IMR-90 (cell line): ENCODE data around the gene OLAH. TPM values are rescaled to one million over a fixed set of nuclear protein-coding genes. Genes with fewer than 3 reads are reported as not detected.

Source experiments
- ATAC-seq: fragments of 200-7000 bp; cut with Tn5 transposase; 2 replicates; pipeline ENCODE4 v1.9.1; 2020; ENCODE audit warnings: low read depth, mild to moderate bottlenecking, moderate library complexity
- BruUV-seq: library from RNA; stranded (reverse); fragments of 400-500 nt; replicated peaks from 2 replicates; lab custom pipeline; 2021; lab: Mats Ljungman, UMichigan
- CTCF ChIA-PET: fragments of 300-600 bp; formaldehyde crosslinking; extraction: SDS; loops from one replicate; lab custom pipeline; 2021; ENCODE audit warnings: antibody characterized with exemption; lab: Yijun Ruan, JAX
- POLR2A ChIA-PET: fragments of 300-600 bp; sonication (Branson Sonifier 250); formaldehyde crosslinking; loops from one replicate; lab custom pipeline; 2022; ENCODE audit warnings: antibody characterized with exemption; ENCODE audit not compliant: unreplicated experiment; lab: Charles Lee
- DNase-seq: peaks from one replicate; pipeline ENCODE4 v3.0.0; 2013
- H2AFZ ChIP-seq: replicated peaks from 2 replicates; pipeline ENCODE3; 2013; ENCODE audit warnings: low read length, mild to moderate bottlenecking; ENCODE audit not compliant: poor library complexity
- H2AK5ac ChIP-seq: 2 replicates; pipeline ENCODE4 v1.6.1; 2013; ENCODE audit warnings: low read depth, low read length, inconsistent platforms
- H2AK9ac ChIP-seq: replicated peaks from 2 replicates; pipeline ENCODE3; 2013; ENCODE audit warnings: mild to moderate bottlenecking, low read depth, low read length, moderate library complexity; ENCODE audit not compliant: poor library complexity
- H2BK120ac ChIP-seq: 2 replicates; pipeline ENCODE4 v1.6.1; 2013; ENCODE audit warnings: low read depth, low read length, inconsistent platforms
- H2BK15ac ChIP-seq: 3 replicates; pipeline ENCODE4 v1.6.1; 2013; ENCODE audit warnings: low read depth, low read length, inconsistent platforms
- H2BK20ac ChIP-seq: 2 replicates; pipeline ENCODE4 v1.6.1; 2013; ENCODE audit warnings: low read depth, mild to moderate bottlenecking, inconsistent platforms, low read length, moderate library complexity
- H2BK5ac ChIP-seq: 2 replicates; pipeline ENCODE4 v1.6.1; 2013; ENCODE audit warnings: mild to moderate bottlenecking, low read depth, low read length, inconsistent platforms; ENCODE audit not compliant: poor library complexity, severe bottlenecking
- H3K14ac ChIP-seq: replicated peaks from 2 replicates; pipeline ENCODE4 v1.6.1; 2013; ENCODE audit warnings: low read depth, low read length, inconsistent platforms
- H3K18ac ChIP-seq: 2 replicates; pipeline ENCODE4 v1.6.1; 2013; ENCODE audit warnings: low read depth, low read length, control low read depth
- H3K23ac ChIP-seq: 2 replicates; pipeline ENCODE4 v1.6.1; 2013; ENCODE audit warnings: low read depth, low read length, inconsistent platforms
- H3K27ac ChIP-seq: 2 replicates; pipeline ENCODE4 v1.5.1; 2013; ENCODE audit warnings: mild to moderate bottlenecking, control low read depth, low read length; ENCODE audit not compliant: insufficient read depth
- H3K27me3 ChIP-seq: 2 replicates; pipeline ENCODE4 v1.6.1; 2013; ENCODE audit warnings: low read length; ENCODE audit not compliant: control insufficient read depth, insufficient read depth
- H3K36me3 ChIP-seq: 2 replicates; pipeline ENCODE4 v1.6.1; 2013; ENCODE audit warnings: low read length, mixed read lengths; ENCODE audit not compliant: control insufficient read depth, insufficient read depth
- H3K4ac ChIP-seq: 2 replicates; pipeline ENCODE4 v1.6.1; 2013; ENCODE audit warnings: low read depth, low read length, inconsistent platforms
- H3K4me1 ChIP-seq: 2 replicates; pipeline ENCODE4 v1.6.1; 2013; ENCODE audit warnings: low read length, mixed read lengths; ENCODE audit not compliant: control insufficient read depth, insufficient read depth
- H3K4me2 ChIP-seq: 2 replicates; pipeline ENCODE4 v1.6.1; 2013; ENCODE audit warnings: low read depth, mild to moderate bottlenecking, control low read depth, low read length, moderate library complexity
- H3K4me3 ChIP-seq: 2 replicates; pipeline ENCODE4 v1.5.1; 2013; ENCODE audit warnings: low read depth, mild to moderate bottlenecking, control low read depth, low read length, moderate library complexity; ENCODE audit not compliant: insufficient read depth
- H3K56ac ChIP-seq: 2 replicates; pipeline ENCODE4 v1.6.1; 2013; ENCODE audit warnings: low read length, inconsistent platforms; ENCODE audit not compliant: insufficient read depth; ENCODE audit errors: extremely low read depth
- H3K79me1 ChIP-seq, 2 experiments: 2 replicates each; pipeline ENCODE4 v1.6.1; 2013; ENCODE audit warnings: low read length in 2 of 2, inconsistent platforms in 1 of 2, low read depth in 1 of 2
- H3K9ac ChIP-seq: 2 replicates; pipeline ENCODE4 v1.6.1; 2013; ENCODE audit warnings: low read depth, low read length, control low read depth
- H3K9me1 ChIP-seq: 2 replicates; pipeline ENCODE4 v1.6.1; 2013; ENCODE audit warnings: low read length, inconsistent platforms; ENCODE audit not compliant: insufficient read depth
- H3K9me3 ChIP-seq: 2 replicates; pipeline ENCODE4 v1.6.1; 2013; ENCODE audit warnings: low read length; ENCODE audit not compliant: control insufficient read depth, insufficient read depth
- H4K20me1 ChIP-seq: 2 replicates; pipeline ENCODE4 v1.6.1; 2013; ENCODE audit warnings: low read length, inconsistent platforms; ENCODE audit not compliant: insufficient read depth
- H4K5ac ChIP-seq: 2 replicates; pipeline ENCODE4 v1.6.1; 2013; ENCODE audit warnings: mild to moderate bottlenecking, low read depth, low read length, control low read depth
- H4K8ac ChIP-seq, 2 experiments: 2 replicates each; pipeline ENCODE4 v1.6.1; 2013; ENCODE audit warnings: low read depth in 2 of 2, low read length in 2 of 2, control low read depth in 1 of 2, inconsistent platforms in 1 of 2
- H4K91ac ChIP-seq: 2 replicates; pipeline ENCODE4 v1.6.1; 2013; ENCODE audit warnings: low read depth, low read length, inconsistent platforms; ENCODE audit not compliant: insufficient read depth
- BHLHE40 ChIP-seq: fragments of 150-350 bp; IDR thresholded peaks from 2 replicates; pipeline ENCODE4 v1.6.1; 2016; ENCODE audit warnings: mild to moderate bottlenecking, low read depth, low read length
- CEBPB ChIP-seq: IDR thresholded peaks from 2 replicates; pipeline ENCODE4 v1.6.1; 2012; ENCODE audit warnings: low read depth, low read length, improper control_type of control experiment
- CHD1 ChIP-seq: IDR thresholded peaks from 2 replicates; pipeline ENCODE4 v1.6.1; 2012; ENCODE audit warnings: low read depth, low read length, improper control_type of control experiment
- CTCF ChIP-seq: conservative IDR thresholded peaks from 2 replicates; pipeline ENCODE4 v1.5.1; 2012; ENCODE audit warnings: mild to moderate bottlenecking, low read depth, low read length, improper control_type of control experiment
- ELK1 ChIP-seq: fragments of 150-350 bp; IDR thresholded peaks from 2 replicates; pipeline ENCODE4 v1.6.1; 2016; ENCODE audit warnings: low read depth, mild to moderate bottlenecking, low read length, moderate library complexity, borderline replicate concordance
- FOS ChIP-seq: fragments of 150-350 bp; IDR thresholded peaks from 2 replicates; pipeline ENCODE4 v1.6.1; 2016; ENCODE audit warnings: low read depth, low read length
- MAFK ChIP-seq: IDR thresholded peaks from 2 replicates; pipeline ENCODE4 v1.6.1; 2012; ENCODE audit warnings: low read depth, low read length, improper control_type of control experiment
- MAZ ChIP-seq: IDR thresholded peaks from 2 replicates; pipeline ENCODE4 v1.6.1; 2012; ENCODE audit warnings: low read depth, mild to moderate bottlenecking, low read length, improper control_type of control experiment, moderate library complexity, borderline replicate concordance
- MXI1 ChIP-seq: IDR thresholded peaks from 2 replicates; pipeline ENCODE4 v1.6.1; 2012; ENCODE audit warnings: low read depth, mild to moderate bottlenecking, low read length, moderate library complexity, borderline replicate concordance
- POLR2A ChIP-seq: IDR thresholded peaks from 2 replicates; pipeline ENCODE4 v1.6.1; 2012; ENCODE audit warnings: mild to moderate bottlenecking, low read depth, low read length
- RAD21 ChIP-seq: IDR thresholded peaks from 2 replicates; pipeline ENCODE4 v1.6.1; 2012; ENCODE audit warnings: low read length, improper control_type of control experiment
- RCOR1 ChIP-seq: IDR thresholded peaks from 2 replicates; pipeline ENCODE4 v1.6.1; 2012; ENCODE audit warnings: mild to moderate bottlenecking, low read length, improper control_type of control experiment; ENCODE audit not compliant: insufficient replicate concordance
- USF2 ChIP-seq: fragments of 150-350 bp; IDR thresholded peaks from 2 replicates; pipeline ENCODE4 v1.6.1; 2017; ENCODE audit warnings: mild to moderate bottlenecking, antibody characterized with exemption, low read length, low read depth
- WGBS, 2 experiments: methylation state at CpG; one replicate each; pipeline versions ENCODE4 v1.1.5 to v1.1.7; 2013; ENCODE audit warnings: missing lambda C conversion rate in 2 of 2; ENCODE audit not compliant: insufficient read length in 1 of 2; ENCODE audit errors: extremely low coverage in 2 of 2; 5-methylcytosine and 5-hydroxymethylcytosine counted together
- dilution Hi-C: fragments of 300-500 bp; cut with HindIII; formaldehyde crosslinking; loops from one replicate; pipeline ENCODE4 v1.14.3; 2018; ENCODE audit warnings: low sequenced_read_pairs; ENCODE audit not compliant: unreplicated experiment
- in situ Hi-C: fragments of 300-500 bp; cut with MboI; formaldehyde crosslinking; loops from 3 replicates; pipeline ENCODE4 v1.14.3; 2019; ENCODE audit warnings: low sequenced_read_pairs, inconsistent platforms, mixed read lengths
- intact Hi-C: fragments of 100-400 bp; cut with micrococcal nuclease; formaldehyde crosslinking; loops from 2 replicates; pipeline ENCODE4 v1.10.0; 2022
- polyA plus RNA-seq, 3 experiments: library from polyadenylated mRNA; depleted of rRNA; stranded (reverse); fragments of >200 nt; gene quantifications; 2 replicates each; pipeline ENCODE4 v1.2.3, GENCODE V29; 2012; ENCODE audit warnings: low replicate concordance in 1 of 3
- total RNA-seq: library from RNA; depleted of rRNA; stranded (reverse); fragments of >200 nt; gene quantifications from 2 replicates; pipeline ENCODE4 v1.2.3, GENCODE V29; 2012

OLAH gene
- total and polyA plus RNA-seq, 2 of the 4 experiments (the other 2 are of a cell fraction): not detected

GRCh38 chr10:15045380-15045779, 1.6 kb downstream of the OLAH start:
- Histone ChIP-seq H3K9me1 (0 out of 2 replicates have a peak, but pooled peaks cover 3% of the 10 kb centered on the region), H4K20me1 (no peaks in the 10 kb centered on the region), H3K36me3 (no peaks in the 10 kb centered on the region), H3K9ac (no peak overlapping the region), H3K9me3 (no peaks in the 10 kb centered on the region), H4K8ac (no peak overlapping the region), H3K79me1 (no peaks in the 10 kb centered on the region), H3K27ac (no peak overlapping the region), H3K27me3 (0 out of 2 replicates have a peak, but pooled peaks cover 2% of the 10 kb centered on the region), H2AFZ (no peak overlapping the region), H3K4me1 (peaks cover 6% of the 10 kb centered on the region), H3K23ac (no peak overlapping the region), H2BK15ac (no peak overlapping the region), H2BK20ac (no peak overlapping the region), H3K4ac (no peak overlapping the region), H3K4me3 (no peak overlapping the region), H2AK5ac (no peak overlapping the region), H3K56ac (no peak overlapping the region), H3K14ac (no peak overlapping the region), H2BK5ac (no peak overlapping the region), H4K5ac (no peak overlapping the region), H3K18ac (no peak overlapping the region), H3K4me2 (no peak overlapping the region), H2BK120ac (no peak overlapping the region), H2AK9ac (no peak overlapping the region), H4K91ac (no peak overlapping the region)
- dilution Hi-C loops (no loop called here), in situ Hi-C loops (no loop called here), intact Hi-C loops (no loop called here)
- DNase-seq (no peak), ATAC-seq (no peak)
- TF ChIP-seq CTCF (no peak), CEBPB (no peak), BHLHE40 (no peak), RAD21 (no peak), ELK1 (no peak), MAZ (no peak), FOS (no peak), USF2 (no peak), CHD1 (no peak), MXI1 (no peak), POLR2A (no peak), MAFK (no peak), RCOR1 (no peak)
- WGBS, 2 experiments: no CpG with 5 or more reads among the region's 1 CpG
- ChIA-PET POLR2A (no interaction called here), CTCF (no interaction called here)
- no TSS peak for BruUV-seq
